Right renal pelvis (tissue), 4 donors: ENCODE data around the gene RRAGC. TPM values are rescaled to one million over a fixed set of nuclear protein-coding genes. Genes with fewer than 3 reads are reported as not detected.
"Not testable (repeated sequence)": the region's sequence is repeated elsewhere in the genome, so short reads cannot be mapped to it uniquely, and the experiment has no call there.

Source experiments
- DNase-seq, 4 donors: peaks; one replicate each; pipeline ENCODE4 v3.0.0-alpha.2; 2013; ENCODE audit warnings: low read depth in 4 of 4, low spot score in 3 of 4, missing footprints in 1 of 4
- polyA plus RNA-seq, 4 donors: library from polyadenylated mRNA; unstranded; fragments of 120-200 nt; gene quantifications; one replicate each; pipeline ENCODE4 v1.2.1, GENCODE V29; 2013; ENCODE audit not compliant: insufficient read length in 4 of 4

The RRAGC gene
- polyA plus RNA-seq, 4 donors: 33.3 to 40.1 (median 39.3) TPM

GRCh38 chr1:38860454-38860795, 853 bp upstream of the RRAGC start:
- no peak for DNase-seq

GRCh38 chr1:38858833-38859560, 575 bp downstream of the RRAGC start:
- no peak for DNase-seq

- no peak for DNase-seq
Observed at GRCh38 chr1:38852780-38853179, 6.8 kb downstream of the RRAGC start.

- DNase-seq: no peak
Observed at GRCh38 chr1:38848071-38848470, 11.5 kb downstream of the RRAGC start.

GRCh38 chr1:38846210-38846609, 13.4 kb downstream of the RRAGC start:
- no peak for DNase-seq

GRCh38 chr1:38845088-38845487, 14.5 kb downstream of the RRAGC start:
- not testable (repeated sequence) for DNase-seq

- DNase-seq: no peak
Observed at GRCh38 chr1:38840281-38840680, 19.3 kb downstream of the RRAGC start.

- DNase-seq: no peak
Observed at GRCh38 chr1:38839363-38839762, 20.2 kb downstream of the RRAGC start.

- not testable (repeated sequence) for DNase-seq
Observed at GRCh38 chr1:38836316-38836715, 23.3 kb downstream of the RRAGC start.

GRCh38 chr1:38834937-38835827, 24.4 kb downstream of the RRAGC start:
- peak; percentile 77 to 86 (median 84) for DNase-seq

- DNase-seq: no peak
Observed at GRCh38 chr1:38834221-38834782, 25.3 kb downstream of the RRAGC start.

- no peak for DNase-seq
Observed at GRCh38 chr1:38833146-38833545, 26.4 kb downstream of the RRAGC start.

- no peak for DNase-seq
Observed at GRCh38 chr1:38832370-38832734, 27.2 kb downstream of the RRAGC start.

GRCh38 chr1:38831731-38832369, 27.7 kb downstream of the RRAGC start:
- no peak for DNase-seq

- DNase-seq: no peak
Observed at GRCh38 chr1:38829368-38829767, 30.2 kb downstream of the RRAGC start.

GRCh38 chr1:38827318-38827717, 32.3 kb downstream of the RRAGC start:
- no peak for DNase-seq

GRCh38 chr1:38826886-38827285, 32.7 kb downstream of the RRAGC start:
- no peak for DNase-seq

- no peak for DNase-seq
Observed at GRCh38 chr1:38826262-38826661, 33.3 kb downstream of the RRAGC start.

GRCh38 chr1:38820860-38821259, 38.7 kb downstream of the RRAGC start:
- no peak for DNase-seq

GRCh38 chr1:38819516-38819915, 40.1 kb downstream of the RRAGC start:
- no peak for DNase-seq

GRCh38 chr1:38819040-38819439, 40.5 kb downstream of the RRAGC start:
- DNase-seq: no peak
